GM19099 (cell line): ENCODE measurements around the gene PLIN5.

ENCODE experiments used
- POLR2A ChIP-seq: IDR thresholded peaks from 3 replicates; pipeline ENCODE4 v1.6.1; 2011; ENCODE audit warnings: low read depth; ENCODE audit not compliant: insufficient read length; ENCODE audit errors: extremely low read depth

PLIN5 gene

DNA sequence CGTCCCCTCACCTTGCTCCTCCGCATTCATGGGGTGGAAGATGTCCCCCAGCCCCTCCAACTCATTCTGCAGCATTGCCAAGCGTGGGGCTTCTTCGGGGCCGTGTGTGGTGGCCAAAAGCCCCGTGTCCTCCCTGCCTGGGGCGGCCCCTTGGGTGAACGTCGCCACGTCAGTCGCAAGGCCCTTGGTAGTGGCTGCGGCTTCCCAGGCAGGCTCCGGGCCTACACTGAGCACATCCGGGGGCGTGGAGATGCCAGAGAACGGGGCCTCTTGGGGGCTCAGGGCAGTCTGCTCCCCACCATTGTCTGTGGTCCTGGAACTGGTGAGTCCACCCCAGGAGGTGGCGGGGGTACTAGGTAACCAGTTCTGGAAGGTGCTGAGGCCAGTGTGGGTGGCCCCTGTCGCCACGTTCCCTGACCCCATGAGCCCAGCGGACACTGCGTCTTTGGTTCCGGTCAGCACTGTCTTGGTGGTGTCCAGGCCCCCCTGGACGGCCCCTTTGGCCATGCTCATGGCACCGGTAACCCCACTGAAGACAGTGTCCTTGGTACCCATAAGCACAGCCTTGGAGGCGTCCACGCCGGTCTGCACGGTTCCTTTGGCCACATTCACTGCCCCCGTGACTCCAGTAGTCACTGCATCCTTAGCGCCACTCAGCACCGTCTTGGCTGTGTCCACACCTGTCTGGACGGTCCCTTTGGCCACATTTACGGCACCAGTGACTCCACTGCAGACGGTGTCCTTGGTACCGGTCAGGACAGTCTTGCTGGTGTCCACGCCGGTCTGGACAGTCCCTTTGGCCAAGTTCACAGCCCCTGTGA lies 24.4 kb downstream of the PLIN5 start:
- no peak for TF ChIP-seq POLR2A

DNA sequence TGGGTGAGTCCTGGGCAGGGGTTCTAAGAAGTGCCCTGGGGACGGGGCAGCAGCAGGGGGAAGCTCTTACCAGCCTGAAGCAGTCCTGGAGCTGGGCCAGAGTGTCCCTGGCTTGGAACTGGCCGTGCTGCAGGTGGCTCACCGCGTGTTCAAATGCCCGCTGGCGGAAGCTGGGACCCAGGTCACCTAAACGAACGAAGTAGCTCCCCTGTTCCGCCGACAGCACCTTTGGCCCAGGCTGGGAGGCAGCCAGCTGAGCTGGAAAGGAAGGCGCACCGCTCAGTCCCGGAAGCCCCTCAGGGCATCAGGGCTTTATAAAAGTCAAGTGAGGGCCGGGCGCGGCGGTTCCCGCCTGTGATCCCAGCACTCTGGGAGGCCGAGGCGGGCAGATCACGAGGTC lies 26.3 kb downstream of the PLIN5 start:
- no peak for TF ChIP-seq POLR2A

DNA sequence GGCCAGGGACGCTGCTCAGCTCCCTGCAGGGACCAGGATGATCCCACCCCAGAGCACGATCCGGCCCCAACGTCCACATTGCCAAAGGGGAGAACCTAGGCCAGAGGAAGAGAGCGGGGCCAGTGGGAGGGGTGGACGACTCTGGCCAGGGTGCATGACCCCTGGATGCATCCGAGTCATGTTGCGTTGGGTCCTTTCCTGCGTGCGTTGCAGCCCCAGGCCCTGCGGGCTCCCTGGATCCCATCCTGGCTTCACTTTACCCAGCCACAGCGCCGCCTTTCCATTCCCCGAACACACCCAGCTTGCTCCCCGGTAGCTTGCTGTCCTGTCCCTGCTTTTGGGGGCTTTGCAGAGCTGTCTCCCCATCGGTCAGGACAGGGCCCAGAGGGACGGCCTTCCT lies 27.2 kb downstream of the PLIN5 start:
- no peak for TF ChIP-seq POLR2A

DNA sequence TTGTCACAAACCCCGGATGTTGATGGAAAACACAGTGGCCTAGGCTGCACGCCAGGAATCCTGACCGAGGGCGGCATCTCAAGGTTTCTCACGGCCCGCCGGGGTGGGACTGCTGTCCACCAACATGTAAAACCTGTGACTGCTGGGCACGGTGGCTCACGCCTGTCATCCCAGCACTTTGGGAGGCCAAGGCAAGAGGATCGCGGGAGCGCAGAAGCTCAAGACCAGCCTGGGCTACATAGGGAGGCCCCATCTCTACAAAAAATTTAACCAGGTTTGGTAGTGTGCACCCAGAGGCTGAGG lies 27.9 kb downstream of the PLIN5 start:
- TF ChIP-seq POLR2A: no peak

DNA sequence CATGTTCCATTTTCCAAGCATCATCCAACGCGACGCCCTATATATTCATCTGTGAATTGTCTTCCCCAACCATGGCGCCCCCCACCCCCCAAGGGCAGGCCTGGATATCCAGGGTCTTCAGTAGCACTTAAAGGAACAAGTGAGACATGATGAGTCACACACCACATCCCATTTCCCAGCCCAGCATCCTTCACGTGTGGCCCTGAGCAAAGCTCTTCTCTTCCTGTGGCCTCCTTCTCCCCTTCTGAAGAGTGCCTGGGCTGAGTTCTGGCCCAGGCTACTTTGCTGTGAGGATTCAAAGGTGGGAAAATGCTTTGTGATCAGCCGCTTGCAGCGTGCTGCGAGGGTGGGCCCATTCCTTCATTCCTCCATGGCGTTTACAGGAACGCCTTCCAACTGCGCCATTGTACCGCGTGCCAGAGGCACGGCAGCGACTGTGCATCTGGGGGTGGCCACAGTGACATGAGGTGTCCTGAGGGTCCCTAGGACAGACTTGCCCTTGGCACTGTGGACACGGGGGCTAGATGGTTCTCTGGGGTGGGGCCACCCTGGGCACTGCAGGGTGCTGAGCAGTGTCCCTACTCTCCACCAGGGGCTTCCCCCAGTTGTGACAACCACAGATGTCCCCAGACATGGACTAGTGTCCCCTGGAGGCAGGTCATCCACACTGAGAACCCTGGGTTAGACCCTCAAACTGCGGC lies 28.4 kb downstream of the PLIN5 start:
- TF ChIP-seq POLR2A: no peak

DNA sequence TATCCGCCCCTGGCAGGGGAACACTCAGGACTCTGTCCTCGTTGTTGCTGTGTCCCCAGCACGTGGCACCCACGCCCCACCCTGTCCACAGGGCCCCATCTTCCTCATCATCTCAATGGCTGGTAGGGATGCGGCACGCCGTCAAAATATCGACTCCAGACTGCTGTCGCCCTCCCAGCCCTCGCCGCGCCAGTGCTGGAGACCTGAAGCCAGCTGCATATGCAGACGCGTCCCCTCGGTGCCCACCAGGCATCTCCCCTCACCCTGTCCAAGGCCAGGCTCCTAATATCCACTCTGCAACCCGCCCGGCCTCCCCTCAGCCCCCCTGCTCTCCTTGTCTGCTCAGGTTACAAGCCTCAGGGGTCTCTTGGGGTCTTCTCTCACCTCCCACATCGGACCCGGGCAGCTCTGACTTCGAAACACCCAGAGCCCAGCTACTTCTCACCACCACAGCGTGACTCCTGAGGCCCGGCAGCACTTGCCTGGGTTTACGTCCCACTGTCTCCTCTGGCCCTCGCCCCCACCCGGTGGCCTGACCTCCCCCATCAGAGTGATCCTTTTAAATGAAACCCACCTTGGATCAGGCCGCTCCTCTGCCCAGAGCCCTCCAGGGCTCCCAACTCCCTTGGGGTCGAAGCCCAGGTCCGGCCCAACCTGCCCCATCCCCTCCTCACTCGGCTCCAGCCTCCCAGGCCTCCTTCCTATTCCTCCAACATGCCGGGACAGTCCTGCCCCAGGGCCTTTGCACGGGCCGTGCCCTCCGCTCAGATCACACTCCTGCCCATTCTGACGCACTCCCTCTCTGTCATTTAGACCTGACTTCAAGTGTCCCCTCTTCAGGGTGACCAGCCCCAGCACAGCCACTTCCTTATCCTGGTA lies 29.2 kb downstream of the PLIN5 start:
- TF ChIP-seq POLR2A: no peak

DNA sequence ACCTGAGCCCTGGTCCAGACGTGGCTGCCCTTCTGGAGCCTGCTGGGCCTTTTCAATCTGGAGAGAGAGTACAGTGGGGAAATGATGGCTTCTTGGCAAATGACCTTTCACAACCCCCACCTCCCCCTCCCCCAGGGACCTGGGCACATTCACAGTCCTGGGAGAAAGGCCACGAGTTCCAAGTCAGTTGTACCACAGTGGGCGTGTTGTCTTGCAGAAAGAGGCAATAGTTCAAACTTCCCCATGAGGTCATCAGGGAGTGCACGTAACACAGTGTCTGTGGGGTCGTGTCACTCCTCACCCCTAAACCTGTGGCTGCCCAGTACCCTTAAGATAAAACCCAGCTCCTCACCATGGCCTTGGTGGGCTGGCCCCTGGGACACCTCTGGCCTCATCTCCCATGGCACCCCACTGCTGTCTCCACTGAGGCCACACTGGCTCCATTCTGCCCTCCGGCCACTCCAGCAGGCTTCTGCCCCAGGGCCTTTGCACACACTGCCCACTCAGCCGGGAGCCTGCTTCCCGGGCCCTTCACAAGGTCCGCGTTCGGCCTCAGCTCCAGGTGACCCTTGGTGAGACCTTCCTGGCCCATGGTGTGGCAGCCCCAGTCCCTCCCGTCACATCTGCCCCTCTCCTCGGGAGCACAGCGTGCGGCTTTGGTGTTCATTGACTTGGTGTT lies 30.0 kb downstream of the PLIN5 start:
- no peak for TF ChIP-seq POLR2A

DNA sequence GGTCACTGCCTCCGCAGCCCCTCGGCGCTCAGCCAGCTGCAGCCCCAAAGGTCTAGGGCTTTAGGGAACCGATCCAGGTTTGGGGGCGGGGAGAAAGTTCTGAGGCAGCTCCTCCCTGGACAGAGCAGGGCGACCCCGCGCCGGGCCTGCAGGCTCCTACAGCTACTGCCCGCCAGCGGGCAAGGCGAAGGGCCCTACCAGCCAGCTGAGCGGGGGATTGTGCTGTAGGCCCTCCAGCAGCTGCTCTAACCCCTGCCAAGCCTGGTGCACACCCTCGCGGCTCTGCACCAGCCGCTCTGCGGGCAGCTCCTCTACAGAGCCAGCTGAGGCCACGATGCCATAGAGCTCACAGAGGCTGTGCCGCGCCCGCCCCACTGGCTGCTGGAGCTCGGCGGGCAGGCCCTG lies 30.7 kb downstream of the PLIN5 start:
- no peak for TF ChIP-seq POLR2A

DNA sequence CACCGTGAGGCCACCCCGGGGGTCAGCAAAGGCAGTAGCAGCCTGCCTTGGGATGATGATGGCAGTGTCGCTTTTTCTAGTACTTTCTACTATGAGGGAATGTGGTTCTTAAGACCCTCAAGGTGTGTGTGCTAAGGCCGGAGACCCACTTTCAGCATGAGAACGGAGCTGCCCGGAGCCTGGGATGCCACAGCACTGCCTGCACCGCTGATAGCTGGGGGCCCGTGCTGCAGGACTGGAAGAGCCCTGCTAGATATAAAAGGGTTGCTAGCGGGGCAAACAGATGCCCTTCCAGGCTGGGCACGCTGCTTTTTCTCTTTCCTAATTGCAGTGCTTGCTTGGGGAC lies 31.2 kb downstream of the PLIN5 start:
- no peak for TF ChIP-seq POLR2A

DNA sequence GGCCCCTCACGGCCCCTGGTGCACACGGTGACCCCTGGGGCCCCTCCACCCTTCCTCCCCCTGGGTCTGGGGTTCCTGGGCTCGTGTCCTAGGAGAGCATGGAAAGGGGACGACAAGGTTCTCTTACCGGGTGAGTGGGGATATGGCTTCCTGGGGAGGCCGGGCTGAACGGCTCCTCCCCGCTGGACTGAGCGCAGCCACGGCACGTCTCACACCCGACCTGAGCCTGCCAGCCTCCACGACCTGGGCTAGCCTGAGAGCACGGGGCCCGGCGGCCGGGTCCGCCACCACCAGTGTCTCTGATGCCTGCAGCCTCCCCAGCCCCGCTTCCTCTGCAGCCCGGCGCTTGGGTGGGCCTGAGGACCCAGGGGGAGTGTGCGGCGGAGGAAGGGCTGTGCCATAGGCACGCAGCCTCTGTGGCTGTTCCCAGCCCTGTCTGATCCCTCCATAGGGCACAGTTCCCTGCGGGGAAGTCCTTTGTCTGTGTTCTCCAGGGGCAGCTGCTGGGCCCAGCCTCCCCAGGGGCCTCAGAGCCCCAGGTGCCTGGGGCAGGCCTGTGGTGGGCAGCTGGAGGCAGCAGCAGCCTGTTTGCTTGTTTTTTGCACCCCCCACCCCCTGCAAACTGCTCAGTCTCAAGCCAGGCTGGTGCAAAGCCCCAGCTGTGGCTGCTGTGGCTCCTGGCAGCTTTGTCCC lies 31.7 kb downstream of the PLIN5 start:
- no peak for TF ChIP-seq POLR2A

DNA sequence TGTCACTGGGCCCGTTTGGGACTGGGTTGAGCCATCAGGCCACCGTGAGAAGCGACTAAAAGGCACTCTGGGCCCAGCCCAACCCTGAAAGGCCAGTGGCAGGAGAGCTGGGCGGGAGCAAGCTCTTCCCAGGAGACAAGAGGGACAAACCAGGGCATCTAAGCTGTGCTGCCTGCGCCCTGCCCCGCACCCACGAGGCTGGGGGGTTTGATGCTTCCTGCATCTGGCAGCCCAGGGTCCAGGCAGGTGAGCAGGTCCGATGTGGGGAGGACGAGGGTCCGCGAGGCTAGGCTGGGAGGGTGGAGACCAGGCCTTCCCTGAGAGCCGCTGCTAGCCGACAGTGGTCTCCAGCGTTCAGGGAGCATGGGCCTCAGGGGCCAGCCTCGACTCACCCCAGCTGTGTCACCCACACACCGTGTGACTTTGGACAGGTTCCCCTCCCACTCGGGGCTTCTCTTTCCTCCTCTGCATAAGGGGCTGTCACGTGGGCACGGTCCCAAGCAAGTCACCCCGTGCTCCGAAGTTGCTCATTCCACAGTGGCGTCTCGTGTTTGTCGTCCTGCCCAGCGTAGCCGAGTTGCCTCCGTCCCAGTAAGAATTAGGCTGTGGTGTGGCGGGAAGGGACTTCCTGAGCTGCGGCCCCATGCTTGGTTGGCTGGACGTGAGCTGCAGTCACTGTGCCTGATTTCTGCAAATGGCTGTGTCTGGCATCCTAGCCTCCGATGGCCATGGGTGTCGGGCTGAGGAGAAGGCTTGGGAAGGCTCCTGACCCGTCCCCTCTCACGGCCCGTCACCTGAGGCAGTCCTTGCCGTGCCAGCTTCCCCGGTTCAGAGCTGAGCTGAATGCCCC lies 32.5 kb downstream of the PLIN5 start:
- TF ChIP-seq POLR2A: no peak

DNA sequence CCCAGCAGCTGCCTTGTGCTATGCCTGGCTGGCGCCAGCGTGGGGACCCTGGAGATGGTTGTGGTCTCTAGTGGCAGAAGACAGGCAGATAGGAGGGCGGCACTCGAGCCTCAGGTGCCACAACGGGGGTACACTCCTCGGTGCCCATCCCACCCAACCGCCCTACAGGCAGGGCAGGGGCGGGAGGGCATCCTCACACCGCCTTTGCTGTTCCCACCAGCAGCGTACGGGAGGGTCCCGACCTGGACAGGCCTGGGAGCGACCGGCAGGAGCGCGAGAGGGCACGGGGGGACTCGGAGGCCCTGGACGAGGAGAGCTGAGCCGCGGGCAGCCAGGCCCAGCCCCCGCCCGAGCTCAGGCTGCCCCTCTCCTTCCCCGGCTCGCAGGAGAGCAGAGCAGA lies 33.3 kb downstream of the PLIN5 start:
- TF ChIP-seq POLR2A: no peak

DNA sequence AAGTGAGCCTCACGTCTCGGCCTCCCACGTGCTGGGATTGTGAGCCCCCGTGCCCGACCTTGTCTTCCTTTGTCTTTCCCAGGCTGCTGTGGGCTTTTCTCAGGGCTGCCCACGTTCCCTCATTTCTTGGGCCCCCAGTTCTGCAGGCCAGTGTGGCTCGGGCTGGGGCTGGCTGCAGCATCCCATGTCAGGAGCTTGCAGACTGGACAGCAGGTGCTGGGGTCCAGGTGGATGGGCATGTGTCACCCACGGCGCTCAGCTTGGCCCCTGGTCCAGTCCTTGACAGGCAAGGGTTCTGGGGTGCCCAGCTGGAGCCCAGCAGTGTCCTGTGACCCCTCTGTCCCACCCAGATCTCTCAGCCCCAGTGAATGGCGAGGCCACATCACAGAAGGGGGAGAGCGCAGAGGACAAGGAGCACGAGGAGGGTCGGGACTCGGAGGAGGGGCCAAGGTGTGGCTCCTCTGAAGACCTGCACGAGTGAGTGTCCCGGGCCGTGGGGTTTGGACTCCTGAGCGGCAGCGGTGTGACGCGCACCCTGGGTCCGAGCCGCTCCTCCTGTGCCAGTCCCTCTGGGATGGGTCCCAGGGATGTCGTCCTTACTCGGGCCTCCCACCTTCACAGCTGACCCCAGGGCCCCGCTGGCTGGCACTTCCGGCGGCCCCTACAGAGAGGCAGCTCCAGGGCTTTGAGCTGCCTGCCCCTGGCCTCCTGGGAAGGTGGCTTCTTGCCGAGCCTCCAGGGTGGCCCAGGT lies 34.0 kb downstream of the PLIN5 start:
- no peak for TF ChIP-seq POLR2A
